ENCODE data around the gene OR5H15. TPM values are rescaled to one million over a fixed set of nuclear protein-coding genes. Genes with fewer than 3 reads are reported as not detected.

Gene OR5H15
- total RNA-seq, 1 donor from 2014 or later, result not detected

Other genes with a start within 250 kb of the OR5H15 start
- gene RIOX2, start 194.3 kb upstream of the OR5H15 start, total RNA-seq, result 27.1 and 29.4 TPM in 2 replicates
- not detected in 2 replicates for gene GABRR3, start 131.4 kb upstream of the OR5H15 start, total RNA-seq
- gene OR5AC2, start 79.5 kb upstream of the OR5H15 start, total RNA-seq, result not detected in 2 replicates
- gene OR5H1, start 36.0 kb upstream of the OR5H15 start, total RNA-seq, result not detected in 2 replicates
- under 0.01 TPM in 1 of 2 replicates, not detected in the other for gene OR5H14, start 19.2 kb upstream of the OR5H15 start, total RNA-seq
- not detected in 2 replicates for gene OR5H6, start 97.5 kb downstream of the OR5H15 start, total RNA-seq
- not detected in 2 replicates for gene OR5H2, start 115.8 kb downstream of the OR5H15 start, total RNA-seq
- not detected in 2 replicates for gene OR5K4, start 187.2 kb downstream of the OR5H15 start, total RNA-seq
- not detected in 2 replicates for gene OR5K3, start 224.0 kb downstream of the OR5H15 start, total RNA-seq

All from dermis blood vessel endothelial cell (primary cell).